ENCODE measurements around the gene KCNIP4. TPM values are rescaled to one million over a fixed set of nuclear protein-coding genes. Genes with fewer than 3 reads are reported as not detected.

Gene KCNIP4
- total RNA-seq, 4 donors from 2014 or later, result not detected

DNA sequence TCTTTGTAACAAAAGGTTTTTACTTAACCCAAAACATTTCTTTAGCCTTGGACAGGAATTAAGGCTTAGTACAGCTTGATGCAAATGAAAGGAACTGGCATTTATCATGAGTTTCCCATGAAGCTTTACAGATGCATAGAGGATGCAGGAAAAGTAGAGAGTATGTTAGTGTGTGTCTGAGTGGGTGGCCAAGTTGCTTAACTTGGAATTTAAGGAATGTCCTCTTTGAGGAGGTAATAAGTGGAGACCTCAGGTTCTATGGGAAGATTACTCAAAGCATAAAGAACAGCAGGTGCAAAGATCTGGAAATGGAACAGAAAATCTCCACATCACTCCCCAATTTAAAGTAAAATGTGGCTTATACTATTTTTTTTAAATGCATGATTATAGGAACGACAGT is 457.9 kb downstream of the KCNIP4 start:
- no peak overlapping the region for H3K4me3 ChIP-seq
- WGBS, 2 donors, result 74 to 96% methylated on average over 1 of the region's 1 CpG
- H3K27me3 ChIP-seq, result no peaks in the 10 kb centered on the region
- no peak for DNase-seq (ENCODE audit: low spot score in 2 of 2)
- H3K9me3 ChIP-seq, result no peaks in the 10 kb centered on the region
- no peaks in the 10 kb centered on the region for H3K36me3 ChIP-seq
- no peak overlapping the region for H3K27ac ChIP-seq
- H3K4me1 ChIP-seq, result no peaks in the 10 kb centered on the region
- TF ChIP-seq CTCF (IDR thresholded peaks at IDR 0.05) (no peak), EP300 (IDR thresholded peaks at IDR 0.05) (no peak), POLR2A (IDR thresholded peaks at IDR 0.05) (no peak)

- WGBS, 2 donors, result 13 to 19% methylated on average over 3 of the region's 3 CpGs
- no peak overlapping the region for H3K27ac ChIP-seq
- no peaks in the 10 kb centered on the region for H3K27me3 ChIP-seq
- no peak for DNase-seq (ENCODE audit: low spot score in 2 of 2)
- H3K4me1 ChIP-seq, result no peaks in the 10 kb centered on the region
- H3K4me3 ChIP-seq, result no peak overlapping the region
- H3K9me3 ChIP-seq, result no peaks in the 10 kb centered on the region
- TF ChIP-seq EP300 (IDR thresholded peaks at IDR 0.05), result no peak
- no peak for TF ChIP-seq CTCF (IDR thresholded peaks at IDR 0.05)
- TF ChIP-seq POLR2A (IDR thresholded peaks at IDR 0.05), result no peak
- H3K36me3 ChIP-seq, result no peaks in the 10 kb centered on the region
These were observed 471.8 kb downstream of the KCNIP4 start for GRCh38 chr4:21476757-21477156.

GRCh38 chr4:21474195-21474594 is 474.4 kb downstream of the KCNIP4 start:
- Histone ChIP-seq H3K36me3 (no peaks in the 10 kb centered on the region), H3K4me1 (no peaks in the 10 kb centered on the region), H3K4me3 (no peak overlapping the region), H3K9me3 (no peaks in the 10 kb centered on the region), H3K27ac (no peak overlapping the region), H3K27me3 (no peaks in the 10 kb centered on the region)
- TF ChIP-seq CTCF (IDR thresholded peaks at IDR 0.05) (no peak), POLR2A (IDR thresholded peaks at IDR 0.05) (no peak), EP300 (IDR thresholded peaks at IDR 0.05) (no peak)
- 80 to 83% methylated on average over 3 of the region's 3 CpGs for WGBS, 2 donors
- DNase-seq (ENCODE audit: low spot score in 2 of 2), result no peak

DNA sequence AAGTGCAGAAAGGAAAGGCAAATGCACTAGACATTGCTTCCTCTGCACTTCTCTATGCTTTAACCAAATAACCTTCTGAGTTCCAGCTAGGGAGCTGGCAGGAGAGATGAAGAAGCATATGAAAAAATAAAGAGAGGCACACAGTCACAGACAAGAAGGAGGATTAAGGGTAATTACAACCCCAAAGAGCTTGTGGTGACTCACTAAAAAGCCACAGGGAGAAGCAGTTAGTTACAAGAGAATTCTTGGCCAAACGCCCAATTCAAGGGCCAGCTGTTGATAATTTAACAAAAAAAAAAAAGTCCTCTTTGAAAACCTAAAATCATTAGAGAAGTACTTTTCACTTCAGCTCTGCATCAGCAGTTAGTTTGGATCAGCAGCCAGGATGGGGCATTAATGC is 478.0 kb downstream of the KCNIP4 start:
- Histone ChIP-seq H3K9me3 (no peaks in the 10 kb centered on the region), H3K4me3 (no peak overlapping the region), H3K4me1 (no peaks in the 10 kb centered on the region), H3K36me3 (no peaks in the 10 kb centered on the region), H3K27me3 (no peaks in the 10 kb centered on the region), H3K27ac (no peak overlapping the region)
- DNase-seq (ENCODE audit: low spot score in 2 of 2), result no peak
- TF ChIP-seq CTCF (IDR thresholded peaks at IDR 0.05) (no peak), POLR2A (IDR thresholded peaks at IDR 0.05) (no peak), EP300 (IDR thresholded peaks at IDR 0.05) (no peak)
- 8 to 13% methylated on average over 1 of the region's 1 CpG for WGBS, 2 donors

GRCh38 chr4:21469438-21470300 is 478.9 kb downstream of the KCNIP4 start:
- no peak for DNase-seq (ENCODE audit: low spot score in 2 of 2)
- H3K4me3 ChIP-seq, result no peak overlapping the region
- no peaks in the 10 kb centered on the region for H3K9me3 ChIP-seq
- H3K27me3 ChIP-seq, result no peaks in the 10 kb centered on the region
- H3K4me1 ChIP-seq, result no peaks in the 10 kb centered on the region
- H3K36me3 ChIP-seq, result no peaks in the 10 kb centered on the region
- no peak overlapping the region for H3K27ac ChIP-seq
- no peak for TF ChIP-seq EP300 (IDR thresholded peaks at IDR 0.05)
- TF ChIP-seq POLR2A (IDR thresholded peaks at IDR 0.05), result no peak
- TF ChIP-seq CTCF (IDR thresholded peaks at IDR 0.05), result peak in 2 of 5 experiments; percentile 24 to 27
- WGBS, 2 donors, result 45 to 51% methylated on average over 9 of the region's 9 CpGs

Data from tibial nerve (tissue), 4 donors.